Hepatocyte (in vitro differentiated cells): ENCODE measurements around the gene SLC6A11.

Source experiments
- CTCF ChIP-seq: fragments of 200-600 bp; sonication (generic); IDR thresholded peaks from 2 replicates; pipeline ENCODE4 v1.5.1; 2016; ENCODE audit warnings: antibody characterized with exemption, mild to moderate bottlenecking; ENCODE audit not compliant: poor library complexity
- EZH2 ChIP-seq: fragments of 200-600 bp; sonication (generic); IDR thresholded peaks from 2 replicates; pipeline ENCODE4 v1.6.1; 2016; ENCODE audit warnings: antibody characterized with exemption, mild to moderate bottlenecking, borderline replicate concordance
- EZH2phosphoT487 ChIP-seq: fragments of 200-600 bp; sonication (generic); IDR thresholded peaks from one replicate; pipeline ENCODE4 v1.6.1; 2018; ENCODE audit warnings: antibody characterized with exemption, mild to moderate bottlenecking, low read depth, moderate library complexity; ENCODE audit not compliant: unreplicated experiment, severe bottlenecking

DNA sequence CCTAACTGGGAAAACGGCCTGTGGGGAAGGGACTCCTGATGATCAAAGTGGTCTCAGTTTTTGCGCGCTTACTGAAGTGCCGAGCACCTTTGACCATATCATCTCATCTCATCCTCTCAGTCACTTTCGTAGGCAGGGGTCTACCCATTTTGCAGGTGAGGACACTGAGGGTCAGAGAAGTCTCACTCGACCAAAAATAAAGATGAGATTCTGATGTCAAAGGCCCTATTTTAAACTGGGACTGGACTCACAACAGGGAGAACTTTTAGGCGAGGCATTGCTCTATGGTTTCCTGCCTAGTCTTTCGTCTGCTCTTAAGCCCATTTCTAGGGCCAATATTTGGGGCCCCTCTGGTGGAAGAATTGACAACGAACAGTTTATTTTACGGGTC is 830 bp downstream of the SLC6A11 start:
- TF ChIP-seq EZH2phosphoT487, result no peak
- TF ChIP-seq EZH2, result no peak
- no peak for TF ChIP-seq CTCF
